RWPE2 (cell line): ENCODE measurements around the gene PEX7.

Experiments
- ATAC-seq: fragments of 200-7000 bp; cut with Tn5 transposase; 3 replicates; pipeline ENCODE4 v1.9.1; 2021; ENCODE audit warnings: low read depth
- DNase-seq: peaks from one replicate; pipeline ENCODE4 v3.0.0-alpha.2; 2020; ENCODE audit warnings: low spot score
- H3K27ac ChIP-seq: fragments of 450-650 bp; 2 replicates; pipeline ENCODE4 v1.5.1; 2017; ENCODE audit warnings: mild to moderate bottlenecking; ENCODE audit not compliant: poor library complexity, severe bottlenecking
- H3K27me3 ChIP-seq: fragments of 250-450 bp; sonication (Bioruptor Pico); 2 replicates; pipeline ENCODE4 v1.5.1; 2021; ENCODE audit warnings: mild to moderate bottlenecking, moderate library complexity; ENCODE audit not compliant: insufficient read depth, poor library complexity, severe bottlenecking
- H3K36me3 ChIP-seq: fragments of 250-450 bp; sonication (Bioruptor Pico); 2 replicates; pipeline ENCODE4 v1.5.1; 2020; ENCODE audit warnings: low read depth, mild to moderate bottlenecking, moderate library complexity
- H3K4me1 ChIP-seq: fragments of 250-450 bp; sonication (Bioruptor Pico); 2 replicates; pipeline ENCODE4 v1.5.1; 2021; ENCODE audit warnings: mild to moderate bottlenecking, moderate library complexity; ENCODE audit not compliant: insufficient read depth, poor library complexity, severe bottlenecking
- H3K4me3 ChIP-seq: fragments of 250-450 bp; sonication (Bioruptor Pico); 2 replicates; pipeline ENCODE4 v1.5.1; 2021; ENCODE audit warnings: mild to moderate bottlenecking, moderate library complexity; ENCODE audit not compliant: severe bottlenecking
- H3K9me3 ChIP-seq: fragments of 250-450 bp; sonication (Bioruptor Pico); 2 replicates; pipeline ENCODE4 v1.5.1; 2021; ENCODE audit warnings: mild to moderate bottlenecking, moderate library complexity; ENCODE audit not compliant: severe bottlenecking
- CTCF ChIP-seq: fragments of 450-650 bp; IDR thresholded peaks from one replicate; pipeline ENCODE4 v1.5.1; 2017; ENCODE audit warnings: mild to moderate bottlenecking, moderate library complexity; ENCODE audit not compliant: poor library complexity, severe bottlenecking

The PEX7 gene

GRCh38 chr6:136790411-136791295 lies 31.7 kb upstream of the PEX7 start:
- peak overlapping the region; percentile 42 for H3K27ac ChIP-seq
- H3K4me1 ChIP-seq: peaks cover 25% of the 10 kb centered on the region
- no peaks in the 10 kb centered on the region for H3K9me3 ChIP-seq
- 0 out of 2 replicates have a peak, but pooled peaks cover 3% of the 10 kb centered on the region for H3K36me3 ChIP-seq
- H3K4me3 ChIP-seq: peak overlapping the region; percentile 73
- no peak for TF ChIP-seq CTCF
- ATAC-seq: no peak
- DNase-seq: no peak
- H3K27me3 ChIP-seq: no peaks in the 10 kb centered on the region

- DNase-seq: peak; percentile 67
- TF ChIP-seq CTCF: no peak
- Histone ChIP-seq H3K36me3 (0 out of 2 replicates have a peak, but pooled peaks cover 3% of the 10 kb centered on the region), H3K4me1 (peaks cover 25% of the 10 kb centered on the region), H3K27ac (peak overlapping the region; percentile 42), H3K4me3 (peak overlapping the region; percentile 73), H3K27me3 (no peaks in the 10 kb centered on the region), H3K9me3 (no peaks in the 10 kb centered on the region)
- ATAC-seq: peak; percentile 43
Measured at GRCh38 chr6:136791296-136792094, 30.9 kb upstream of the PEX7 start.

GRCh38 chr6:136792095-136792409 lies 30.3 kb upstream of the PEX7 start:
- peak overlapping the region; percentile 42 for H3K27ac ChIP-seq
- DNase-seq: no peak
- H3K4me1 ChIP-seq: peaks cover 25% of the 10 kb centered on the region
- peak overlapping the region; percentile 73 for H3K4me3 ChIP-seq
- TF ChIP-seq CTCF: no peak
- 0 out of 2 replicates have a peak, but pooled peaks cover 3% of the 10 kb centered on the region for H3K36me3 ChIP-seq
- peak; percentile 23 for ATAC-seq
- no peaks in the 10 kb centered on the region for H3K9me3 ChIP-seq
- H3K27me3 ChIP-seq: no peaks in the 10 kb centered on the region

GRCh38 chr6:136792410-136793262 lies 29.8 kb upstream of the PEX7 start, which contains the start of gene MAP3K5:
Gene MAP3K5 (minus strand): TSS chr6:136792477. CDS start chr6:136792157, 320 bp downstream.
- Histone ChIP-seq H3K4me3 (peak within 1 kb of the TSS; percentile 73), H3K27me3 (no peaks in the 10 kb centered on the region), H3K9me3 (no peaks in the 10 kb centered on the region), H3K27ac (peak within 1 kb of the TSS; percentile 42), H3K4me1 (peaks cover 21% of the 10 kb centered on the region), H3K36me3 (0 out of 2 replicates have a peak, but pooled peaks cover 3% of the 10 kb centered on the region)
- peak; percentile 80 for ATAC-seq
- peak; percentile 84 for DNase-seq
- peak; percentile 92 for TF ChIP-seq CTCF
